Activated naive CD8-positive, alpha-beta T cell treated with anti-CD3 and anti-CD28 coated beads, Interleukin-2, amount 10 ng/mL, durations not matched to agents 7 days and 5 days (primary cell): ENCODE measurements around the gene RARRES1. TPM values are rescaled to one million over a fixed set of nuclear protein-coding genes. Genes with fewer than 3 reads are reported as not detected.

ENCODE experiments used
- ATAC-seq: fragments of 150-1000 bp; cut with Tn5 transposase; one replicate; pipeline ENCODE4 v1.10.0; 2021; ENCODE audit warnings: low read depth, moderate library complexity
- POLR2A ChIA-PET: fragments of 350-600 bp; sonication (Branson Sonifier 250); formaldehyde crosslinking; loops from one replicate; lab custom pipeline; 2021; ENCODE audit warnings: antibody characterized with exemption; lab: Charles Lee
- DNase-seq: peaks from one replicate; pipeline ENCODE4 v3.0.0; 2021
- H3K27ac Mint-ChIP-seq: one replicate; pipeline ENCODE4 v1.8.0; 2022; ENCODE audit warnings: mild to moderate bottlenecking, mixed read lengths
- H3K27me3 Mint-ChIP-seq: one replicate; pipeline ENCODE4 v1.8.0; 2022; ENCODE audit warnings: mild to moderate bottlenecking, moderate library complexity, mixed read lengths
- H3K36me3 Mint-ChIP-seq: one replicate; pipeline ENCODE4 v1.8.0; 2021; ENCODE audit warnings: mild to moderate bottlenecking, mixed read lengths
- H3K4me1 Mint-ChIP-seq: one replicate; pipeline ENCODE4 v1.8.0; 2021; ENCODE audit warnings: mixed read lengths
- H3K4me3 Mint-ChIP-seq: one replicate; pipeline ENCODE4 v1.8.0; 2022; ENCODE audit warnings: mild to moderate bottlenecking, moderate library complexity, mixed read lengths
- H3K9me3 Mint-ChIP-seq: one replicate; pipeline ENCODE4 v1.8.0; 2021; ENCODE audit warnings: mixed read lengths
- total RNA-seq, 2 experiments: library from RNA; stranded (reverse); gene quantifications; one replicate each; pipeline ENCODE4 v1.2.3, GENCODE V29; 2021

RARRES1 gene, protein sequence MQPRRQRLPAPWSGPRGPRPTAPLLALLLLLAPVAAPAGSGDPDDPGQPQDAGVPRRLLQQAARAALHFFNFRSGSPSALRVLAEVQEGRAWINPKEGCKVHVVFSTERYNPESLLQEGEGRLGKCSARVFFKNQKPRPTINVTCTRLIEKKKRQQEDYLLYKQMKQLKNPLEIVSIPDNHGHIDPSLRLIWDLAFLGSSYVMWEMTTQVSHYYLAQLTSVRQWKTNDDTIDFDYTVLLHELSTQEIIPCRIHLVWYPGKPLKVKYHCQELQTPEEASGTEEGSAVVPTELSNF
- not detected for total RNA-seq

DNA sequence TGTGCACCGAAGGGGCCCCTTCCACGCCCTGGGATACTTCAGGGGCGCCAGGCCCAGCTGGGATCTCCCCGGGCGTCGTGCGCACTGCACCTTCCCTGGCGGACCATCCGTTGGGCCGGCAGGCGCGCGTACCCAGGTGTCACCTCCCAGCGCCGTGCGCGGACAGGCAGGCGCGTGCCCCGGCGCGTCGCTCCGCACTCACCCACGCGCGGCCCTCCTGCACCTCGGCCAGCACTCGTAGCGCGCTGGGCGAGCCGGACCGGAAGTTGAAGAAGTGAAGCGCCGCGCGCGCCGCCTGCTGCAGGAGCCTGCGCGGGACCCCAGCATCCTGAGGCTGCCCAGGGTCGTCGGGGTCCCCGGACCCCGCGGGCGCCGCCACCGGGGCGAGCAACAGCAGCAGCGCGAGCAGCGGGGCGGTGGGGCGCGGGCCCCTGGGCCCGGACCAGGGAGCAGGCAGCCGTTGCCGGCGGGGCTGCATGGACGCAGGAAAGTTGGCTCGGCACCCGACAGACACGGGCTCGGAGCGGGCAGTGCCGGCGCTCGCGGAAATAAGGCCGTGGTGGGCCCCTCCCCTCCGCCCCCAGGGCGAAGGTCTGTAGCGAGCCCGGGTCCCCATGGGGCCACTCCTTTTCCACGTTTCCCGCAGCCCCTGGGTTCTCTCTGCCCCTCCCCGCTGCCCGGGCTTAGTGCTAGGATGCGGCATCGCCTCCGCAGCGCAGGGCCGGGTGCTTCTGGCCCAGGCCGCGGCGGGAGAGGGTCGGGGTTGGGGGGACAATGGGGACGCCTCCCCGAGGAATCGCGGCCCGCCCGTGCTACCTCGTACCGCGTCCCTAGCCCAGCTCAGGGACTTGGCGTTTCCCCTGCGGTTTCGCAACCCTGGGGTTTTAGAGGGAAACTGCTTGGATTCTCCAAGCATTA is at the start of gene RARRES1:
TSS of gene RARRES1 (minus strand) at position 520 of the 918 bp plus-strand sequence. CDS start at position 478, 42 bp downstream.
- peak within 1 kb of the TSS; percentile 14 for H3K4me3 Mint-ChIP-seq
- peaks cover 2% of the 10 kb centered on the region for H3K36me3 Mint-ChIP-seq
- H3K27ac Mint-ChIP-seq, result no peak within 1 kb of the TSS
- DNase-seq (peak; percentile 69), ATAC-seq (peak; percentile 73)
- peaks cover 7% of the 10 kb centered on the region for H3K4me1 Mint-ChIP-seq
- H3K27me3 Mint-ChIP-seq, result peaks cover 7% of the 10 kb centered on the region
- H3K9me3 Mint-ChIP-seq, result peaks cover 1% of the 10 kb centered on the region
- POLR2A ChIA-PET, result no interaction called here

DNA sequence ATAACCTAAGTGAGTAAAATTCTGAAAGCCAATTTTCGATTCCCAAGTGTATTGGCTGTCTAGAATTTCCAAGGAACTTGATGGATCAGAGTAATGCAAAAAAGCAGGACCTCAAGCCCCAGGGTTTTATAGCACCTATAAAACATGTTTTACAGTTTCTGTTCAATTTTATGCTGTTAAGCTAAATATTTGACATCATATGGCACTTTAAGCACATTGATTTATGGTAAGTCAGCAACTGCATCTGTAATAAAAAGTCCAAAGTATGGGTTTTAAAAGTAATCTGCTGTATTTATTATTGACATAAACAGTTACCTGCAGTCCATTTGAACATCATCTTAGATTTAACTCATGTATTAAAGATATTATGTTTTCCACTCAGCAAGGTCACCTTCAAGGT is 49.6 kb upstream of the RARRES1 start:
- DNase-seq (no peak), ATAC-seq (no peak)
- no peak overlapping the region for H3K4me3 Mint-ChIP-seq
- H3K9me3 Mint-ChIP-seq, result no peaks in the 10 kb centered on the region
- no peaks in the 10 kb centered on the region for H3K4me1 Mint-ChIP-seq
- no peaks in the 10 kb centered on the region for H3K27me3 Mint-ChIP-seq
- POLR2A ChIA-PET, result no interaction called here
- H3K36me3 Mint-ChIP-seq, result no peaks in the 10 kb centered on the region
- H3K27ac Mint-ChIP-seq, result no peak overlapping the region

DNA sequence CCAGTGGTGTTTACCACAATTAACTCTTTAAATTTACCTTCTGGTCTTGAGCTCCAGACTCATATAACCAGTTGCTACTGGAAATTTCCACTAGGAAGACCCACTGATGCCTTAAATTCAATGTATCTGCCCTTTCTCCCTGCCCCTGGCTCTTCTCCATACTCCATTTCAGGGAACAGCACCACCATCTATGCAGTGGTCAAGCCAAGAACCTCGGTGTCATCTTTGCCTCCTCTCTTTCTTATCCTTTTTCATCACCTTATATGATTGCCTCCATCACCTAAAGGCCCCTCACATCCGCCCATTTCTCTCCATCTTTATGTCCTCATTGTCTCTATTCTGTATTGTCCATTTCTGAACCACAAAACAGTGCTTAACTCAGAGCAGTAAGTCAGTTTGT is 48.9 kb upstream of the RARRES1 start:
- DNase-seq (no peak), ATAC-seq (no peak)
- no peaks in the 10 kb centered on the region for H3K36me3 Mint-ChIP-seq
- no peaks in the 10 kb centered on the region for H3K27me3 Mint-ChIP-seq
- H3K4me3 Mint-ChIP-seq, result no peak overlapping the region
- no peaks in the 10 kb centered on the region for H3K4me1 Mint-ChIP-seq
- H3K9me3 Mint-ChIP-seq, result no peaks in the 10 kb centered on the region
- H3K27ac Mint-ChIP-seq, result no peak overlapping the region
- POLR2A ChIA-PET, result no interaction called here

DNA sequence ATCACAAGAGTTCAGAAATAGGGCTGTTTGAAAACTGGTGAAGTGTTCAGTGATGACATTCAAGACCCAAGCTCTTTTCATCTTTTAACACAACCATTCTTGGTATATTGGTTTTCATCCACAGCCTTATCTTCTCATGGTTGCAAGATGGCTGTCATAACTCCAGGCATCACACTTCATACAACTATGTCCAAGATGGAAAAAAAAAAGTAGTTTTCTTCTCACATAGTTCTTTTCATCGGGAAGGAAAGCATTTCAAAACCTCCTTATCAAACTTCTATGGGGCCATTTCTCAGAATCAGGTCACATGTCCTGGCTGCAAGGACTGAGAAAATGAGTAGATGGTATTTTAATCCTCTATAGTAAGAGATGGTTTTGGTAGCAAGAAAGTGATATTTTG is 48.5 kb upstream of the RARRES1 start:
- POLR2A ChIA-PET, result no interaction called here
- no peaks in the 10 kb centered on the region for H3K36me3 Mint-ChIP-seq
- ATAC-seq (no peak), DNase-seq (no peak)
- H3K4me3 Mint-ChIP-seq, result no peak overlapping the region
- no peaks in the 10 kb centered on the region for H3K27me3 Mint-ChIP-seq
- no peak overlapping the region for H3K27ac Mint-ChIP-seq
- H3K9me3 Mint-ChIP-seq, result no peaks in the 10 kb centered on the region
- no peaks in the 10 kb centered on the region for H3K4me1 Mint-ChIP-seq

DNA sequence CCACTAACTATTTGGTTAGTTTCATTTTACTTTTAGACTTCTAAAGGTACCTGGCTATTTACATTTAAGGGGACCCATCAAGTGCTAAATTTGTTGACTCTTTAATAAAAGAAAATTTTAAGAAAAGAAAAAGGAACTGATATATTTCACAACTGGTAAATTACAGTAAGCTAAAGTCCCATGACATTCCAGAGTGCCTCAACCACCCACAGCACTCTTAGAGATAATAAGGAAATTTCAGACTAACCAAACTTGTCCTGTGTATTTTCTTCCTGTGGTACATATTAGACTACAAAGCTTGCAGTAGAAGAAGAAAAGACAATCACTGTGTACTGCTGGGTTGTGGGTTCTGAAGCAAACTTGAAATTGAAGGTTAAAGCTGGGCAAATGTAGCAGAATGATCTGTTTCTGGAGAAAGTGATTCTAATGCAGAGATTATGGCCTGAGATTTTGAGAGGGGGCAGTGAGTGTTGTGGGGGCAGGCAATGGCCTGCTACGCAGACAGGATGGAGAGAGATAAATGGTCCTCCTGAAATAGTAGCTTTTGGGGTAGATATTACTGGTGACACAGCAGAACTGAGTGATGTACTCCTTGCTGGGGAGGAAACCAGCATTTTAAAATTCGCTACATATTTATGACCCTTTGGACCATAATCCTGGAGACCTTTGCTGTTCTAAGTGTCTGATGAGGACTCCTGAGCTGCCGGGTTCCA is 45.1 kb upstream of the RARRES1 start:
- H3K36me3 Mint-ChIP-seq, result no peaks in the 10 kb centered on the region
- no peak overlapping the region for H3K27ac Mint-ChIP-seq
- H3K4me1 Mint-ChIP-seq, result peaks cover 1% of the 10 kb centered on the region
- DNase-seq (no peak), ATAC-seq (no peak)
- no peaks in the 10 kb centered on the region for H3K9me3 Mint-ChIP-seq
- no peaks in the 10 kb centered on the region for H3K27me3 Mint-ChIP-seq
- POLR2A ChIA-PET, result no interaction called here
- H3K4me3 Mint-ChIP-seq, result no peak overlapping the region

DNA sequence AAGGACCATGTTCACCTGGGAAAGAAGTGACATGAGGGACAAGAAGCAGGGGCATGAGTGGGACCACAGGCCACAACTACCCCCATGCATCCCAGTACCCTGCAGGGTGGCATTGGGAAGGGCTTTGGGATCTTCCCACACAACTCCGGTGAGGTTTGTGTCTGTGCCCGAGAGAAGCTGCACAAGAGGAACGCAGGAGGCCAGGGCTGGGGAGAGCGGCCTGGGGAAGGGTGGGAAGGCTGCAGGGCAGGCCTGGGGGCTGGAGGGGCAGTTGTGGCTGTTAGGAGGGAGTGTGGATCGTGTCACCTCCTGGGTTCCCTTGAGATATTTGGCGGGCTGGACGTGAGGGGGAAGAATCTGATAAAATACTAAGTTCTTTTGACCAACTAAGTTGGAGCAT is 44.3 kb upstream of the RARRES1 start:
- no peaks in the 10 kb centered on the region for H3K9me3 Mint-ChIP-seq
- H3K27me3 Mint-ChIP-seq, result no peaks in the 10 kb centered on the region
- POLR2A ChIA-PET, result no interaction called here
- ATAC-seq (no peak), DNase-seq (no peak)
- peaks cover 1% of the 10 kb centered on the region for H3K4me1 Mint-ChIP-seq
- H3K36me3 Mint-ChIP-seq, result no peaks in the 10 kb centered on the region
- no peak overlapping the region for H3K27ac Mint-ChIP-seq
- H3K4me3 Mint-ChIP-seq, result no peak overlapping the region

DNA sequence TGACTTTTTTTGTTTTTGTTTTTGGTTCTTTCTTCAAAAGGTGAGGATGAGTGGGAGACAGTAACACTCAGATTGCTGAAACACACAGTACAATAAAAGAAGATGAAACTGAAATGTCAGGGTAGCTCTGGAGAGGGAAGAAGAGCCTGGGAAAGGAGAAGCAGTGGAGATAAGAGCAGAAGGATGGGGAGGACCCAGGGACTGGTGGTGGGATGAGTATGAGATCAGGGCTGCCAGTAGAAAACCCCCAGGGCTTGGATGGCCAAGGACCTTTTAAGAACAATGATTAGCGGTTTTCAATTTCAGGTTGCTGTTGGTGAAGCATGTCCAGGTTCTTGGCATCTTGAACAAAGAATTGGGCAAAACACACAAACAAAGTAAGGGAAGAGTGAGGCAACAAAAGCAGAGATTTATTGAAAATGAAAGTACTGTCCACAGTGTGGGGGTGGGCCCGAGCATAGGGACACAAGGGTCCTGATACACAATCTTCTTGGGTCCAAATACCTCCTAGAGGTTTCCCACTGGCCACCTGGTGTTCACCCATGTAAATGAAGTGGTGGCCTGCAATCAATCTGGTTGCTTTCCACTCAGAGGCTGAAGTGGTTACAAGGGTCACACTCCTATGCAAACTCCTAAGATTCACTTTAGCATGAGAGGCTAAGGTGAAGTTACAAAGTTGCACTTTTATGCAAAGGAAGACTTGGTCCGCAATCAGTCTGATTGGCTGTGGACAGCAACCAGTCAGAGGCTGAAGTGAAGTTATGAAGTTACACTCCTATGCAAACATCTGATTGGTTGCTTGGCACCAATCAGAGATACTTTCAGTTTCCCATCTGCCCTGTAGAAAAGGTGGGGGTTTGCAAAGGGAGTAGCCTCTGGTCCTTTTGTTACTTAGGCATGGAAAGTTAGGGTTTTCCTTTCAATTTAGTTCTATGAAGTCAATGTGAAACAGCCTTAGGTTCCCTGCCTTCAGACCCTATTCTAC is 43.5 kb upstream of the RARRES1 start:
- H3K4me3 Mint-ChIP-seq, result no peak overlapping the region
- ATAC-seq (no peak), DNase-seq (no peak)
- no peak overlapping the region for H3K27ac Mint-ChIP-seq
- POLR2A ChIA-PET, result no interaction called here
- H3K9me3 Mint-ChIP-seq, result no peaks in the 10 kb centered on the region
- H3K27me3 Mint-ChIP-seq, result no peaks in the 10 kb centered on the region
- H3K4me1 Mint-ChIP-seq, result peaks cover 1% of the 10 kb centered on the region
- no peaks in the 10 kb centered on the region for H3K36me3 Mint-ChIP-seq

DNA sequence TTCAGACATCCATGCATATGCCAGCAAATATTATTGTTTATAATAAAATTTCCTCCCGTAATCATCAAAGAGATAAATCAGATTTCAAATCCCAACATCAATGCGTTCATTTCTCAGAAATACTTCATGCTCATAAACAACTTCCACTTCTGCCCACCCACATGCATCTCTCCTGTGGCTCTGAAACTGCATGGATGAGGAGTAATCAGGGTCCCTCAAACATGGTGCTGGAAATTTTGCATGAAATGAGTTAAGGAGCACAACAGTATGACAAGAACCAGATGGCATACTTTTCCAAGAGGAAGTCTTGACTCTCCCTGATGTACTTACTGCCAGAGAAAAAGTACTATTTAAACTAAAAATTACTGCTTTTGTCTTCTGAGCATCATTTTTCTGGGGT is 42.7 kb upstream of the RARRES1 start:
- H3K9me3 Mint-ChIP-seq, result no peaks in the 10 kb centered on the region
- H3K27me3 Mint-ChIP-seq, result no peaks in the 10 kb centered on the region
- no peak overlapping the region for H3K4me3 Mint-ChIP-seq
- H3K36me3 Mint-ChIP-seq, result no peaks in the 10 kb centered on the region
- DNase-seq (no peak), ATAC-seq (no peak)
- POLR2A ChIA-PET, result no interaction called here
- H3K27ac Mint-ChIP-seq, result no peak overlapping the region
- H3K4me1 Mint-ChIP-seq, result peaks cover 1% of the 10 kb centered on the region

DNA sequence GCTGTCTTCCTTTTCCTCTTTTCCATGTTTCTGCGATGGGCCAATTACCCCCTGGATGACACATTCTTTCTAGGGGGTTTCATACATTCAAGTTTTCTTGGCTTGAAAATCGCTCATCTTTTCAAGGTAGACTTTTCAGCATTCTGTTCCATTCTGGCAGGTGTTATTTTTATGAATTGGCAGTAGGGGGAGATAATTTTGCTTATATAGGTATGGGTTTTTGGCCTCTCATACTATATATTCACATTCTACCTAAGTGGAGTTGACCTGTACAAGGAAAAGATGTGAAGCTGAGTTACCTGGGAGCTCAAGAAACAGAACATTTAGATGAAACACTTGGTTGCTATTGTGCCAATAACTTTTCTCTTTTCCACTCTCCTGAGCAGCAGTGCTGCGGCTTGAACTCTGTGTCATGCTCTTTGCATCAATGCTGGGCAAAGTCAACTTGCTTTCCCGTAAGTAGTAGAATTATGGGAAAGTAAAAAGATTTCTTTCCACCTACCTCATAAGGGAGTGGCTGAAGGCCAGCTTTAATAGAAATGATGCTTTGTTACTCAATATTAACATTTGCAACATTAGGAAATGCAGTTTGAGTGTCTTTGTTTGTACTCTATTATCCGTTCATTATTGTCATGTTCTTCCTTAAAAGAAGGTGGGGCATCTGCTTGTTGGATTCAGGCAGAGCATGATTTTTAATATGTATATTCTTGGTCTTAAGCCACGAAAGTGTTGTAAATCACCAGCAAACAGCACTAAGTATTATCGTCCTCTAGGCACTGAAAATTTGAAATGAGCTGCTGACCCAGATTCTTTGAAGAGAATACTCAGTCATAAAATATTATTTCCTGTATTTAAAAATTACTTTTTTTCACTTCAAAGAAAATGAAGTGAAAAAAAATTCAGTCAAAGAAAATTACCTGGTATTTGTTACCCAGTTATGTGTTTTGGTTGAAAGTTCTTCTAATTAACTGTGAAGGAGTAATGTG is 41.9 kb upstream of the RARRES1 start:
- H3K36me3 Mint-ChIP-seq, result no peaks in the 10 kb centered on the region
- H3K4me3 Mint-ChIP-seq, result no peak overlapping the region
- POLR2A ChIA-PET, result no interaction called here
- no peaks in the 10 kb centered on the region for H3K27me3 Mint-ChIP-seq
- no peaks in the 10 kb centered on the region for H3K9me3 Mint-ChIP-seq
- no peak overlapping the region for H3K27ac Mint-ChIP-seq
- DNase-seq, result no peak
- H3K4me1 Mint-ChIP-seq, result peaks cover 1% of the 10 kb centered on the region
- ATAC-seq, result no peak

DNA sequence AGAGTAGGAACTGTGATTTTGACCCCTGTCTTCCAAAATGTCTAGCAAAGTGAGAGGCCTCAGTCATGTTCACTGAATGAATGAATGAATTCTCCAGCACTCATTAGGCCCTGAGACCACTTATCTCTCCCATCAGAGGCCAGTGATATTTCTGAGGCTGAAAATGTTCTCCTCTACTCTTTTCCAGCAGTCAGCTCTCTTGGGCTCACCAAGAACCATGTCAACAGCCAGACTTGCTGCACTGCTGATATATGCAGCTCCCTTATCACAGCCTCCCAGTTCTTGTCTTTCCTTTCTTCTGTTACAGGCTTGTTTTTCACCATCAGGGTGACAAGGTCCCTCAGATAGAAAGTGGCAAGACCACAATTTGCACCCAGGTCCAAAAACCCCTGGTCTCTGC is 40.9 kb upstream of the RARRES1 start:
- Mint-ChIP-seq H3K4me3 (no peak overlapping the region), H3K27ac (no peak overlapping the region), H3K4me1 (peaks cover 1% of the 10 kb centered on the region), H3K9me3 (no peaks in the 10 kb centered on the region), H3K27me3 (no peaks in the 10 kb centered on the region), H3K36me3 (no peaks in the 10 kb centered on the region)
- POLR2A ChIA-PET, result no interaction called here
- DNase-seq (no peak), ATAC-seq (no peak)

DNA sequence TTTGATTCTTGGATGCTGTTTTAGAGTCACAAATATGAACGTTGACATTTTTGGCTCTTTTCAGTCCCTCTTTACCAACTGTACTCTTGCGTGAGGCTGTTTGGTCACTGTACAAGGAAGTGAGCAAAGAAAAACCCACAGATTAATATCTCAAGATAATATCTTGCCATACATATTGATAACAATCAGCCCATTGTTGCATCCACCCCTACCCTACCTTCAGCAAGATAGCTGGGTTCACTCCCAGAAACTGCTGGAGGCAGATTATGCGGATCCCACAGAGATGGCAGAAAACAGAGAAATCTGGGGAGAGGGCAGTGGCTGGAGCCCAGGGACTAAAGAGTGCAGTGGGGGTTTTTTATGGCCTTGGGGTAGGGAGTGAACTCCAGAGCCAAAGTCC is 39.7 kb upstream of the RARRES1 start:
- POLR2A ChIA-PET, result no interaction called here
- Mint-ChIP-seq H3K27me3 (no peaks in the 10 kb centered on the region), H3K9me3 (no peaks in the 10 kb centered on the region), H3K36me3 (no peaks in the 10 kb centered on the region), H3K4me3 (no peak overlapping the region), H3K4me1 (peaks cover 1% of the 10 kb centered on the region), H3K27ac (no peak overlapping the region)
- DNase-seq (no peak), ATAC-seq (no peak)

DNA sequence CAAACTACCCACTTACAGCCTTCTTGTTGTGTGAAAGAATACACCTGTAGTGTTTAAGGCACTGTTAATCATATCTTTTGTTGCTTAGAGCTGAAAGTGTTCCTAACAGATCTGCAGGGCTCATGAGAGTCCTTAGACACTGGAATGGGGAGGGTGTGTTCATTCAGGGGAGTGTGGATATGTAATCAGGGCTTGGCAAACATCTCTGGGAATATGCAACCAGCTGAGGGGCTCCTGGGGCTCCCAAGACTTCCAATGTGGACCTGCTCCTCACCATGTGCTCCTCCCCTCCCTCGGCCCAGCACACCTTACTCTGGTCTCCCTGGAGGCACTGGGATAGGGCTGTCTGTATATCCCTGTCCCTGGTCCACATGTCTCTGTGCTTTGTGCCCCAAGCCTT is 39.3 kb upstream of the RARRES1 start:
- DNase-seq (no peak), ATAC-seq (no peak)
- Mint-ChIP-seq H3K4me3 (no peak overlapping the region), H3K9me3 (no peaks in the 10 kb centered on the region), H3K36me3 (no peaks in the 10 kb centered on the region), H3K27me3 (no peaks in the 10 kb centered on the region), H3K27ac (no peak overlapping the region), H3K4me1 (peaks cover 1% of the 10 kb centered on the region)
- POLR2A ChIA-PET, result no interaction called here
